OCI-LY3 (cell line): Measurements from ENCODE around the gene GALR2.

Experiments
- H2AFZ ChIP-seq: fragments of 200-600, 300-600 bp; shearing (Covaris generic); 2 replicates; pipeline ENCODE4 v1.6.0; 2014; ENCODE audit warnings: antibody characterized with exemption, low read depth, low read length
- H3K27ac ChIP-seq: fragments of 200-600, 300-600 bp; sonication (generic); 2 replicates; pipeline ENCODE4 v1.5.1; 2014; ENCODE audit warnings: mild to moderate bottlenecking, low read length, moderate library complexity, mixed read lengths
- H3K27me3 ChIP-seq: fragments of 200-600, 300-600 bp; sonication (generic); 2 replicates; pipeline ENCODE4 v1.6.1; 2014; ENCODE audit warnings: low read depth, low read length, mixed read lengths
- H3K36me3 ChIP-seq: fragments of 200-600, 300-600 bp; sonication (generic); replicated peaks from 2 replicates; pipeline ENCODE3; 2014; ENCODE audit warnings: low read depth, low read length, mixed read lengths
- H3K4me1 ChIP-seq: fragments of 300-600, 200-600 bp; sonication (generic); 2 replicates; pipeline ENCODE4 v1.6.1; 2014; ENCODE audit warnings: low read length, mixed read lengths
- H3K4me2 ChIP-seq: fragments of 200-600, 300-600 bp; sonication (generic); 2 replicates; pipeline ENCODE4 v1.6.1; 2014; ENCODE audit warnings: low read length, mixed read lengths
- H3K4me3 ChIP-seq: fragments of 300-600, 200-600 bp; sonication (generic); 2 replicates; pipeline ENCODE4 v1.5.1; 2014; ENCODE audit warnings: antibody characterized with exemption, mild to moderate bottlenecking, low read length, moderate library complexity
- H3K79me2 ChIP-seq: fragments of 300-600, 200-600 bp; shearing (Covaris generic); 2 replicates; pipeline ENCODE4 v1.6.1; 2014; ENCODE audit warnings: mild to moderate bottlenecking, low read length, mixed read lengths
- H3K9ac ChIP-seq: fragments of 300-600, 200-600 bp; shearing (Covaris generic); 2 replicates; pipeline ENCODE4 v1.6.0; 2014; ENCODE audit warnings: mild to moderate bottlenecking, low read length, moderate library complexity
- H3K9me3 ChIP-seq: fragments of 200-600, 300-600 bp; shearing (Covaris generic); 2 replicates; pipeline ENCODE4 v1.6.1; 2014; ENCODE audit warnings: low read length, mixed read lengths; ENCODE audit not compliant: insufficient read depth
- H4K20me1 ChIP-seq: fragments of 200-600, 300-600 bp; sonication (generic); 2 replicates; pipeline ENCODE4 v1.6.1; 2016; ENCODE audit warnings: low read length, mixed read lengths; ENCODE audit not compliant: insufficient read depth
- EZH2phosphoT487 ChIP-seq: fragments of 200-600 bp; shearing (Covaris generic); IDR thresholded peaks from 2 replicates; pipeline ENCODE4 v1.6.1; 2018; ENCODE audit warnings: antibody characterized with exemption, mixed run types, low read depth
- TF ChIP-seq, protein P1 (sequence below): fragments of 200-600, 300-600 bp; sonication (generic); IDR thresholded peaks from 2 replicates; pipeline ENCODE4 v1.5.1; 2014; ENCODE audit warnings: antibody characterized with exemption, low read length, low read depth

Gene GALR2

DNA sequence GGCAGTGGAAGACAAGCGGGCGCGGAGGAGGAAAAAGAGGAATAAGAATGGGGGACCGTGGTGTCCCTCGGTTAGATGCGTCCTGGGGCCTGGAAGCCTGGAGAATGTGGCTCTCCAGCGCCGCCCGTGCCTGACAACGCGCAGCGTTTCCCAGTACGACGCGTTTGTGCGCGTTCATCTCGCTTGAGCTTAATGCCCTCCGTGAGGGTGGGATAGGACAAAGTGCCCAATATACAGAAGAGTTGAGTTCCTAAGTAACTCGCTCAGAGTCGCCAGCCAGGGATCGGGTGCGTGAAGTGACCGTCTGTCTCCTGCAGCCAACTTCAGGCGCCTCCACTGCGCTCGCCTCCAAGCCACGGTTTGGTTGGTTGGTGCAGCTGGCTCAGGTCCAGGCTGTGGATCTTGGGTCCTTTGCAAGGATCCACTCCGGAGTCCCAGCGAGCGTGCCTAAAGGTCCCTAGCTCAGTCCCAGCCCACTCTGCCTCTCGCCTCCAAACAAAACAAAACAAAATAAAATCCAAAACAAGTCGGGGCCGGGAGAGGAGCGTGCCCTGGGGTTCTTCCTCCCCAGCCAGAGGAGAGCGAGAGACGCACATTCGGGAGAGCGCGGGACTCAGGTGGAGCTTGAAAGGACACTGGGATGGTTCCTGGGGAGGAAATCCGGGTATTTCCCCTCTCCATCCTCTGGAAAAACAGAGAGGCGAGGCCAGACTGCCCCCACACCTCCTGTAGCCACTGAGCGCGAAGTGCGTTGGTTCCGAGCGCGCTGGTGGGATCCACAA is 974 bp downstream of the GALR2 start:
- Histone ChIP-seq H2AFZ (no peak overlapping the region), H3K9ac (no peak overlapping the region), H3K27me3 (peaks cover 11% of the 10 kb centered on the region), H3K79me2 (peaks cover 25% of the 10 kb centered on the region), H3K4me3 (no peak overlapping the region), H3K4me1 (peaks cover 8% of the 10 kb centered on the region; the same call in 1 of the 2 replicates), H4K20me1 (no peaks in the 10 kb centered on the region), H3K27ac (no peak overlapping the region), H3K9me3 (no peaks in the 10 kb centered on the region), H3K36me3 (no peaks in the 10 kb centered on the region), H3K4me2 (no peak overlapping the region)
- TF ChIP-seq EZH2phosphoT487, result no peak
- TF ChIP-seq, protein P1, sequence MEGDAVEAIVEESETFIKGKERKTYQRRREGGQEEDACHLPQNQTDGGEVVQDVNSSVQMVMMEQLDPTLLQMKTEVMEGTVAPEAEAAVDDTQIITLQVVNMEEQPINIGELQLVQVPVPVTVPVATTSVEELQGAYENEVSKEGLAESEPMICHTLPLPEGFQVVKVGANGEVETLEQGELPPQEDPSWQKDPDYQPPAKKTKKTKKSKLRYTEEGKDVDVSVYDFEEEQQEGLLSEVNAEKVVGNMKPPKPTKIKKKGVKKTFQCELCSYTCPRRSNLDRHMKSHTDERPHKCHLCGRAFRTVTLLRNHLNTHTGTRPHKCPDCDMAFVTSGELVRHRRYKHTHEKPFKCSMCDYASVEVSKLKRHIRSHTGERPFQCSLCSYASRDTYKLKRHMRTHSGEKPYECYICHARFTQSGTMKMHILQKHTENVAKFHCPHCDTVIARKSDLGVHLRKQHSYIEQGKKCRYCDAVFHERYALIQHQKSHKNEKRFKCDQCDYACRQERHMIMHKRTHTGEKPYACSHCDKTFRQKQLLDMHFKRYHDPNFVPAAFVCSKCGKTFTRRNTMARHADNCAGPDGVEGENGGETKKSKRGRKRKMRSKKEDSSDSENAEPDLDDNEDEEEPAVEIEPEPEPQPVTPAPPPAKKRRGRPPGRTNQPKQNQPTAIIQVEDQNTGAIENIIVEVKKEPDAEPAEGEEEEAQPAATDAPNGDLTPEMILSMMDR, result no peak

DNA sequence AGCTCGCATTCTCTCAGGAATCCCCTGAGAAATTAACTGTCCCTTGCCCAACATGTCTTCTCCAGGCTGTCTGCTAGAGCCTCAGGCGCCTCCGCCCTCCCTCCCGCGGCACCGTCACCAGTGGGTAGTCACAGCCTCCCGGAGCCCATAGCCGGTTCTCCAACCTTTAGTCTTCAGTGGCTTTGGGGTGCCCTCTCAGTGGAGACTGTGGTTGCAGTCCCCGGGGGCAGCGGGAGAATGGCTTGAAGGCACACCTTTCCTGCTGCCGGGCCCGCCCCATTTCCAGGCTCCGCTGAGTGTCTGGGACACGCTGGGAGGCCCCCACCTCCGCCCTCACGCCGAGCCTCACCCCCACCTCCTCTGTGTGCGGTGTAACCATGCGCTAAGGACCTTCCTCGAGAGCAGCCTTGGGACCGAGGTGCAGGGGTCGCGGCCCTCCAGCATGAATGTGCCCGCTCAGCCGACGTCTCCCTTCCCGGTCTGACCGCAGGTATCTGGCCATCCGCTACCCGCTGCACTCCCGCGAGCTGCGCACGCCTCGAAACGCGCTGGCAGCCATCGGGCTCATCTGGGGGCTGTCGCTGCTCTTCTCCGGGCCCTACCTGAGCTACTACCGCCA is 1.7 kb downstream of the GALR2 start:
- Histone ChIP-seq H4K20me1 (no peaks in the 10 kb centered on the region), H3K36me3 (no peaks in the 10 kb centered on the region), H3K4me3 (no peak overlapping the region), H3K79me2 (peaks cover 18% of the 10 kb centered on the region), H3K4me2 (no peak overlapping the region), H3K27me3 (peaks cover 11% of the 10 kb centered on the region), H3K4me1 (peaks cover 2% of the 10 kb centered on the region; the same call in 1 of the 2 replicates), H3K9me3 (no peaks in the 10 kb centered on the region), H2AFZ (no peak overlapping the region), H3K9ac (no peak overlapping the region), H3K27ac (no peak overlapping the region)
- TF ChIP-seq EZH2phosphoT487, result no peak
- TF ChIP-seq, protein P1, result no peak

DNA sequence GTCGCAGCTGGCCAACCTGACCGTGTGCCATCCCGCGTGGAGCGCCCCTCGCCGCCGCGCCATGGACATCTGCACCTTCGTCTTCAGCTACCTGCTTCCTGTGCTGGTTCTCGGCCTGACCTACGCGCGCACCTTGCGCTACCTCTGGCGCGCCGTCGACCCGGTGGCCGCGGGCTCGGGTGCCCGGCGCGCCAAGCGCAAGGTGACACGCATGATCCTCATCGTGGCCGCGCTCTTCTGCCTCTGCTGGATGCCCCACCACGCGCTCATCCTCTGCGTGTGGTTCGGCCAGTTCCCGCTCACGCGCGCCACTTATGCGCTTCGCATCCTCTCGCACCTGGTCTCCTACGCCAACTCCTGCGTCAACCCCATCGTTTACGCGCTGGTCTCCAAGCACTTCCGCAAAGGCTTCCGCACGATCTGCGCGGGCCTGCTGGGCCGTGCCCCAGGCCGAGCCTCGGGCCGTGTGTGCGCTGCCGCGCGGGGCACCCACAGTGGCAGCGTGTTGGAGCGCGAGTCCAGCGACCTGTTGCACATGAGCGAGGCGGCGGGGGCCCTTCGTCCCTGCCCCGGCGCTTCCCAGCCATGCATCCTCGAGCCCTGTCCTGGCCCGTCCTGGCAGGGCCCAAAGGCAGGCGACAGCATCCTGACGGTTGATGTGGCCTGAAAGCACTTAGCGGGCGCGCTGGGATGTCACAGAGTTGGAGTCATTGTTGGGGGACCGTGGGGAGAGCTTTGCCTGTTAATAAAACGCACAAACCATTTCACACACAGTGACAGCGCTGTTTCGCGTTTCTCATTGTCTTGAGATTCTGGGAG is 2.4 kb downstream of the GALR2 start:
- Histone ChIP-seq H3K4me1 (no peaks in the 10 kb centered on the region), H3K9ac (no peak overlapping the region), H3K27me3 (peaks cover 11% of the 10 kb centered on the region), H2AFZ (no peak overlapping the region), H3K79me2 (peaks cover 10% of the 10 kb centered on the region), H3K4me3 (no peak overlapping the region), H3K36me3 (no peaks in the 10 kb centered on the region), H3K9me3 (no peaks in the 10 kb centered on the region), H3K4me2 (no peak overlapping the region), H4K20me1 (no peaks in the 10 kb centered on the region), H3K27ac (no peak overlapping the region)
- TF ChIP-seq, protein P1, result no peak
- no peak for TF ChIP-seq EZH2phosphoT487
